Measurements from ENCODE around the gene ASTN2.

GRCh38 chr9:116395699-116396037 lies 1019.2 kb downstream of the ASTN2 start:
- TF ChIP-seq CTCF (IDR thresholded peaks at IDR 0.05) = no peak
- TF ChIP-seq POLR2A (IDR thresholded peaks at IDR 0.05) = no peak
- no peak for TF ChIP-seq EP300 (IDR thresholded peaks at IDR 0.05)
